ENCODE results near the gene ZNF136. TPM values are rescaled to one million over a fixed set of nuclear protein-coding genes. Genes with fewer than 3 reads are reported as not detected.

The ZNF136 gene
- total RNA-seq, 1 experiment from 2014 or later = 6.7 TPM

GRCh38 chr19:12140545-12141404, 22.1 kb upstream of the ZNF136 start (continued):
- TF ChIP-seq, protein P1, sequence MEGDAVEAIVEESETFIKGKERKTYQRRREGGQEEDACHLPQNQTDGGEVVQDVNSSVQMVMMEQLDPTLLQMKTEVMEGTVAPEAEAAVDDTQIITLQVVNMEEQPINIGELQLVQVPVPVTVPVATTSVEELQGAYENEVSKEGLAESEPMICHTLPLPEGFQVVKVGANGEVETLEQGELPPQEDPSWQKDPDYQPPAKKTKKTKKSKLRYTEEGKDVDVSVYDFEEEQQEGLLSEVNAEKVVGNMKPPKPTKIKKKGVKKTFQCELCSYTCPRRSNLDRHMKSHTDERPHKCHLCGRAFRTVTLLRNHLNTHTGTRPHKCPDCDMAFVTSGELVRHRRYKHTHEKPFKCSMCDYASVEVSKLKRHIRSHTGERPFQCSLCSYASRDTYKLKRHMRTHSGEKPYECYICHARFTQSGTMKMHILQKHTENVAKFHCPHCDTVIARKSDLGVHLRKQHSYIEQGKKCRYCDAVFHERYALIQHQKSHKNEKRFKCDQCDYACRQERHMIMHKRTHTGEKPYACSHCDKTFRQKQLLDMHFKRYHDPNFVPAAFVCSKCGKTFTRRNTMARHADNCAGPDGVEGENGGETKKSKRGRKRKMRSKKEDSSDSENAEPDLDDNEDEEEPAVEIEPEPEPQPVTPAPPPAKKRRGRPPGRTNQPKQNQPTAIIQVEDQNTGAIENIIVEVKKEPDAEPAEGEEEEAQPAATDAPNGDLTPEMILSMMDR (IDR thresholded peaks at IDR 0.05) = peak; percentile 86
- TF ChIP-seq ZNF219 (CRISPR knock-in tag; IDR thresholded peaks at IDR 0.05; ENCODE audit: borderline replicate concordance) = no peak

GRCh38 chr19:12141405-12141736, 21.5 kb upstream of the ZNF136 start:
- H3K9me3 Mint-ChIP-seq = peaks cover 18% of the 10 kb centered on the region

GRCh38 chr19:12145348-12145747, 17.5 kb upstream of the ZNF136 start:
- DNase-seq (ENCODE audit: low spot score) (no peak), ATAC-seq (no peak)
- peaks cover 47% of the 10 kb centered on the region for H3K36me3 Mint-ChIP-seq
- peaks cover 23% of the 10 kb centered on the region for H3K9me3 Mint-ChIP-seq
- H3K27me3 Mint-ChIP-seq (ENCODE audit: low read depth) = no peaks in the 10 kb centered on the region
- no peak overlapping the region for H3K4me3 Mint-ChIP-seq
- CTCF ChIA-PET = no interaction called here
- peaks cover 10% of the 10 kb centered on the region for H3K4me1 Mint-ChIP-seq
- no peak overlapping the region for H3K27ac Mint-ChIP-seq
- POLR2A ChIA-PET = no interaction called here
- TF ChIP-seq, protein P2, sequence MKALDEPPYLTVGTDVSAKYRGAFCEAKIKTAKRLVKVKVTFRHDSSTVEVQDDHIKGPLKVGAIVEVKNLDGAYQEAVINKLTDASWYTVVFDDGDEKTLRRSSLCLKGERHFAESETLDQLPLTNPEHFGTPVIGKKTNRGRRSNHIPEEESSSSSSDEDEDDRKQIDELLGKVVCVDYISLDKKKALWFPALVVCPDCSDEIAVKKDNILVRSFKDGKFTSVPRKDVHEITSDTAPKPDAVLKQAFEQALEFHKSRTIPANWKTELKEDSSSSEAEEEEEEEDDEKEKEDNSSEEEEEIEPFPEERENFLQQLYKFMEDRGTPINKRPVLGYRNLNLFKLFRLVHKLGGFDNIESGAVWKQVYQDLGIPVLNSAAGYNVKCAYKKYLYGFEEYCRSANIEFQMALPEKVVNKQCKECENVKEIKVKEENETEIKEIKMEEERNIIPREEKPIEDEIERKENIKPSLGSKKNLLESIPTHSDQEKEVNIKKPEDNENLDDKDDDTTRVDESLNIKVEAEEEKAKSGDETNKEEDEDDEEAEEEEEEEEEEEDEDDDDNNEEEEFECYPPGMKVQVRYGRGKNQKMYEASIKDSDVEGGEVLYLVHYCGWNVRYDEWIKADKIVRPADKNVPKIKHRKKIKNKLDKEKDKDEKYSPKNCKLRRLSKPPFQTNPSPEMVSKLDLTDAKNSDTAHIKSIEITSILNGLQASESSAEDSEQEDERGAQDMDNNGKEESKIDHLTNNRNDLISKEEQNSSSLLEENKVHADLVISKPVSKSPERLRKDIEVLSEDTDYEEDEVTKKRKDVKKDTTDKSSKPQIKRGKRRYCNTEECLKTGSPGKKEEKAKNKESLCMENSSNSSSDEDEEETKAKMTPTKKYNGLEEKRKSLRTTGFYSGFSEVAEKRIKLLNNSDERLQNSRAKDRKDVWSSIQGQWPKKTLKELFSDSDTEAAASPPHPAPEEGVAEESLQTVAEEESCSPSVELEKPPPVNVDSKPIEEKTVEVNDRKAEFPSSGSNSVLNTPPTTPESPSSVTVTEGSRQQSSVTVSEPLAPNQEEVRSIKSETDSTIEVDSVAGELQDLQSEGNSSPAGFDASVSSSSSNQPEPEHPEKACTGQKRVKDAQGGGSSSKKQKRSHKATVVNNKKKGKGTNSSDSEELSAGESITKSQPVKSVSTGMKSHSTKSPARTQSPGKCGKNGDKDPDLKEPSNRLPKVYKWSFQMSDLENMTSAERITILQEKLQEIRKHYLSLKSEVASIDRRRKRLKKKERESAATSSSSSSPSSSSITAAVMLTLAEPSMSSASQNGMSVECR (CRISPR knock-in tag; IDR thresholded peaks at IDR 0.05; ENCODE audit: borderline replicate concordance) = no peak
- TF ChIP-seq NFATC4 (CRISPR knock-in tag; IDR thresholded peaks at IDR 0.05) (no peak), ZNF263 (CRISPR knock-in tag; IDR thresholded peaks at IDR 0.05; ENCODE audit: low read depth) (no peak), JAZF1 (CRISPR knock-in tag; IDR thresholded peaks at IDR 0.05) (no peak), TEAD4 (CRISPR knock-in tag; IDR thresholded peaks at IDR 0.05) (no peak), USF2 (CRISPR knock-in tag; IDR thresholded peaks at IDR 0.05) (no peak), RORB (CRISPR knock-in tag; IDR thresholded peaks at IDR 0.05) (no peak), GRHL2 (CRISPR knock-in tag; IDR thresholded peaks at IDR 0.05; ENCODE audit: insufficient replicate concordance, severe bottlenecking) (no peak), OVOL2 (CRISPR knock-in tag; IDR thresholded peaks at IDR 0.05; ENCODE audit: borderline replicate concordance) (no peak), EMX1 (CRISPR knock-in tag; IDR thresholded peaks at IDR 0.05) (no peak), ZNF396 (CRISPR knock-in tag; IDR thresholded peaks at IDR 0.05; ENCODE audit: borderline replicate concordance) (no peak), NR1H2 (CRISPR knock-in tag; IDR thresholded peaks at IDR 0.05) (no peak)
- TF ChIP-seq, protein P3, sequence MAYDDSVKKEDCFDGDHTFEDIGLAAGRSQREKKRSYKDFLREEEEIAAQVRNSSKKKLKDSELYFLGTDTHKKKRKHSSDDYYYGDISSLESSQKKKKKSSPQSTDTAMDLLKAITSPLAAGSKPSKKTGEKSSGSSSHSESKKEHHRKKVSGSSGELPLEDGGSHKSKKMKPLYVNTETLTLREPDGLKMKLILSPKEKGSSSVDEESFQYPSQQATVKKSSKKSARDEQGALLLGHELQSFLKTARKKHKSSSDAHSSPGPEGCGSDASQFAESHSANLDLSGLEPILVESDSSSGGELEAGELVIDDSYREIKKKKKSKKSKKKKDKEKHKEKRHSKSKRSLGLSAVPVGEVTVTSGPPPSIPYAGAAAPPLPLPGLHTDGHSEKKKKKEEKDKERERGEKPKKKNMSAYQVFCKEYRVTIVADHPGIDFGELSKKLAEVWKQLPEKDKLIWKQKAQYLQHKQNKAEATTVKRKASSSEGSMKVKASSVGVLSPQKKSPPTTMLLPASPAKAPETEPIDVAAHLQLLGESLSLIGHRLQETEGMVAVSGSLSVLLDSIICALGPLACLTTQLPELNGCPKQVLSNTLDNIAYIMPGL (CRISPR knock-in tag; IDR thresholded peaks at IDR 0.05) = no peak
- TF ChIP-seq, protein P4, sequence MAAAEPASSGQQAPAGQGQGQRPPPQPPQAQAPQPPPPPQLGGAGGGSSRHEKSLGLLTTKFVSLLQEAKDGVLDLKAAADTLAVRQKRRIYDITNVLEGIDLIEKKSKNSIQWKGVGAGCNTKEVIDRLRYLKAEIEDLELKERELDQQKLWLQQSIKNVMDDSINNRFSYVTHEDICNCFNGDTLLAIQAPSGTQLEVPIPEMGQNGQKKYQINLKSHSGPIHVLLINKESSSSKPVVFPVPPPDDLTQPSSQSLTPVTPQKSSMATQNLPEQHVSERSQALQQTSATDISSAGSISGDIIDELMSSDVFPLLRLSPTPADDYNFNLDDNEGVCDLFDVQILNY (CRISPR knock-in tag; IDR thresholded peaks at IDR 0.05) = no peak

More at GRCh38 chr19:12141405-12141736, 21.5 kb upstream of the ZNF136 start:
- POLR2A ChIA-PET = interaction anchor here (2.1 to 2.5 kb wide), 3 partner anchors 15 to 217 kb away, joined by 8 to 17 read pairs (median 15); partner anchors contain the start of genes ZNF625 and ZNF700
- H3K4me1 Mint-ChIP-seq = peaks cover 30% of the 10 kb centered on the region
- no peaks in the 10 kb centered on the region for H3K27me3 Mint-ChIP-seq (ENCODE audit: low read depth)
- TF ChIP-seq HMGA2 (CRISPR knock-in tag; IDR thresholded peaks at IDR 0.05) = no peak
- TF ChIP-seq, protein P1 (IDR thresholded peaks at IDR 0.05) = 0 out of 2 replicates have a peak, but pooled peaks have one; percentile 6
- peaks cover 36% of the 10 kb centered on the region for H3K36me3 Mint-ChIP-seq
- CTCF ChIA-PET = interaction anchor here (0.6 to 2.5 kb wide), 26 partner anchors 13 to 824 kb away, joined by 3 to 84 read pairs (median 12); partner anchors contain the start of genes ZNF136, ZNF439, ZNF491 and ZNF625
- H3K4me3 Mint-ChIP-seq = peak overlapping the region; percentile 94; the same call in 1 of the 2 replicates
- no peak for ATAC-seq
- H3K27ac Mint-ChIP-seq = peak overlapping the region; percentile 86
- no peak for DNase-seq (ENCODE audit: low spot score)
